ENCODE data around the gene ODAM. TPM values are rescaled to one million over a fixed set of nuclear protein-coding genes. Genes with fewer than 3 reads are reported as not detected.

Gene ODAM
- polyA plus RNA-seq, result 2.5 TPM
- long read RNA-seq, donor 1, result 0 reads
- long read RNA-seq, donor 2, result 0 reads
- long read RNA-seq, donor 3, result 0 reads
- long read RNA-seq, donor 4, result 0 reads
- long read RNA-seq, donor 5, result 0 reads
- long read RNA-seq, donor 6, result 0 reads
- long read RNA-seq, donor 7, result 0 reads
- long read RNA-seq, donor 8, result 0 reads
- long read RNA-seq, donor 9, result 0 reads
- long read RNA-seq, donor 10, result 0 reads
- long read RNA-seq, donor 11, result 0 reads

DNA sequence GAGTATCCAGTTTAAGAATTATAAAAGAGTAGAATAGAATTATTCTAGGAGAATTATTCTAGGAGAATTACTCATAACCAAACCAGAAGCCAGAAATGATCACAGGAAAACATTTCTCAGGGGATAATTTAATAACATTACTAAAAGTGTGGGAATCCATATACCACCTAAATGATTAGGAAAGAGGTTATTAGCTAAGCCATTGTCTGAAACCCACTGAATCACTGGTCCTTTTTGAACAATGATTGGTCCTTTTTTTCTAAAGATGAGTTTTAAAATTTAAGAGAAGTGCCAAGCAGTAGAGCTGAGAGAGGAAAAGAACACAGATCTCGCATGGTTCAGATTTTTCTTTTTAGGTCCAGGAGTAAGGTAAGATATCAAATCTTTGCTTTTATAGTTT lies at the start of gene ODAM:
TSS of gene ODAM (plus strand) at position 301 of the 400 bp plus-strand sequence. CDS start 819 bp downstream, outside the sequence.
- no peak for DNase-seq
- Histone ChIP-seq H3K9me3 (ENCODE audit: control insufficient read depth, low read depth, low read length) (no peaks in the 10 kb centered on the region), H3K4me1 (ENCODE audit: control insufficient read depth, insufficient read depth, low read length) (peaks cover 5% of the 10 kb centered on the region), H3K27ac (ENCODE audit: low read length) (no peak within 1 kb of the TSS), H3K4me3 (ENCODE audit: low read length) (no peak within 1 kb of the TSS), H3K27me3 (ENCODE audit: control insufficient read depth, insufficient read depth, low read length) (no peaks in the 10 kb centered on the region), H3K36me3 (ENCODE audit: control insufficient read depth, insufficient read depth, low read length) (no peaks in the 10 kb centered on the region)
- 100% methylated on average over 1 of the region's 1 CpG for WGBS (ENCODE audit: insufficient coverage, low lambda C conversion rate)

DNA sequence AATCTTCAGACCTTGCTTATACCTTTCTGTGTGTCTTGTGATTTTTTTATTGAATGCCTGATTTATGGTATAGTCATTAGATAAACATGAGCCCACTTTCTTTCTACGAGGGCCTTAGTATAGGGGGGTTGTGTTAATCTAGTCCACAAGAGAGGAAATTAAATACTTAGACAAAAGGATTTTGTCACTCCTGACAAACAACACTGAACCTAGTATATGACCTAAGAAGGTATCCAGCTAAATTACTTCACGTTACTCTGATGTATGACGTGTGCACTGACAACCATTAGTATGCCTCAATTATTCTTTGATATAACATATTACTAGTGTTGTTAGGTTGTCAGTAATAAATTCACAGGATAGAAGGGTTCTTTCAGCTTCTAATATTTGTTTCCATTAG lies 44.3 kb upstream of the ODAM start:
- Histone ChIP-seq H3K27me3 (ENCODE audit: control insufficient read depth, insufficient read depth, low read length) (no peaks in the 10 kb centered on the region), H3K36me3 (ENCODE audit: control insufficient read depth, insufficient read depth, low read length) (no peaks in the 10 kb centered on the region), H3K4me1 (ENCODE audit: control insufficient read depth, insufficient read depth, low read length) (no peaks in the 10 kb centered on the region), H3K9me3 (ENCODE audit: control insufficient read depth, low read depth, low read length) (no peaks in the 10 kb centered on the region), H3K27ac (ENCODE audit: low read length) (no peak overlapping the region), H3K4me3 (ENCODE audit: low read length) (no peak overlapping the region)
- WGBS (ENCODE audit: insufficient coverage, low lambda C conversion rate), result no CpG with 5 or more reads among the region's 3 CpGs
- DNase-seq, result no peak

- H3K9me3 ChIP-seq (ENCODE audit: control insufficient read depth, low read depth, low read length), result no peaks in the 10 kb centered on the region
- no peak overlapping the region for H3K27ac ChIP-seq (ENCODE audit: low read length)
- no CpG with 5 or more reads among the region's 2 CpGs for WGBS (ENCODE audit: insufficient coverage, low lambda C conversion rate)
- no peak for DNase-seq
- H3K4me3 ChIP-seq (ENCODE audit: low read length), result no peak overlapping the region
- H3K27me3 ChIP-seq (ENCODE audit: control insufficient read depth, insufficient read depth, low read length), result no peaks in the 10 kb centered on the region
- H3K4me1 ChIP-seq (ENCODE audit: control insufficient read depth, insufficient read depth, low read length), result no peaks in the 10 kb centered on the region
- H3K36me3 ChIP-seq (ENCODE audit: control insufficient read depth, insufficient read depth, low read length), result no peaks in the 10 kb centered on the region
Observed at GRCh38 chr4:70152088-70152487, 43.4 kb upstream of the ODAM start.

DNA sequence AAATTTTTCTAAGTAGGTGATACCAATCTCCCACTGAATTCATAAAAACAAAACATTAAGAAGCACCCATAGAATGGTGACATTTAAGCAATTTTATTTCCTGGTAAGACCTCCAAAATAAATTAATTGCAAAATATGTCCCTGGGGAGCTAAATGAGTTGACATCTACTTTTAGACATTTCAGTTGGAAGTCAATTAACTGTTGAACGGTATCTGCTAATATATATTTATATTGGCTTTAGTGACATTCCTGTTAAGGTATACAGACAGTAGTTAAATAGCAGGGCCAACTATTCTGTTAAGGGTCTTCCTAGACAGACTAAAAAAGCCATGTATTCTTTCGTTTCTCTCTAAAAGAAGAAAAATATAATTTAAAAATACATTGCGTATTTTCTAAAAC lies 41.6 kb upstream of the ODAM start, which contains the start of gene PRR27:
TSS of gene PRR27 (plus strand) at position 301 of the 400 bp plus-strand sequence. CDS start 139 bp downstream, outside the sequence.
- Histone ChIP-seq H3K4me3 (ENCODE audit: low read length) (no peak within 1 kb of the TSS), H3K27me3 (ENCODE audit: control insufficient read depth, insufficient read depth, low read length) (no peaks in the 10 kb centered on the region), H3K4me1 (ENCODE audit: control insufficient read depth, insufficient read depth, low read length) (no peaks in the 10 kb centered on the region), H3K9me3 (ENCODE audit: control insufficient read depth, low read depth, low read length) (no peaks in the 10 kb centered on the region), H3K27ac (ENCODE audit: low read length) (no peak within 1 kb of the TSS), H3K36me3 (ENCODE audit: control insufficient read depth, insufficient read depth, low read length) (no peaks in the 10 kb centered on the region)
- no peak for DNase-seq
- 100% methylated on average over 1 of the region's 3 CpGs for WGBS (ENCODE audit: insufficient coverage, low lambda C conversion rate)

DNA sequence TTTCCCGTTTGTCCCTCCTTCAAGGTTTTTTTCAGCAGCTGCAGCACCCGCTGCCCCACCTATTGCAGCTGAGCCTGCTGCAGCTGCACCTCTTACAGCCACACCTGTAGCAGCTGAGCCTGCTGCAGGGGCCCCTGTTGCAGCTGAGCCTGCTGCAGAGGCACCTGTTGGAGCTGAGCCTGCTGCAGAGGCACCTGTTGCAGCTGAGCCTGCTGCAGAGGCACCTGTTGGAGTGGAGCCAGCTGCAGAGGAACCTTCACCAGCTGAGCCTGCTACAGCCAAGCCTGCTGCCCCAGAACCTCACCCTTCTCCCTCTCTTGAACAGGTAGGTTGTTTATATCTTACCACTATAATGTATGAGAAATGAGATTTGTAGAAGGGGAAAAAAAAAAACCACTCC lies 36.9 kb upstream of the ODAM start:
- WGBS (ENCODE audit: insufficient coverage, low lambda C conversion rate), result no CpG with 5 or more reads among the region's 2 CpGs

GRCh38 chr4:70177090-70177489 lies 18.4 kb upstream of the ODAM start:
- Histone ChIP-seq H3K27ac (ENCODE audit: low read length) (no peak overlapping the region), H3K4me1 (ENCODE audit: control insufficient read depth, insufficient read depth, low read length) (no peaks in the 10 kb centered on the region), H3K9me3 (ENCODE audit: control insufficient read depth, low read depth, low read length) (no peaks in the 10 kb centered on the region), H3K4me3 (ENCODE audit: low read length) (no peak overlapping the region), H3K27me3 (ENCODE audit: control insufficient read depth, insufficient read depth, low read length) (no peaks in the 10 kb centered on the region), H3K36me3 (ENCODE audit: control insufficient read depth, insufficient read depth, low read length) (no peaks in the 10 kb centered on the region)
- no peak for DNase-seq
- WGBS (ENCODE audit: insufficient coverage, low lambda C conversion rate), result 73% methylated on average over 4 of the region's 5 CpGs

More for the DNA sequence above, 36.9 kb upstream of the ODAM start:
- Histone ChIP-seq H3K36me3 (ENCODE audit: control insufficient read depth, insufficient read depth, low read length) (no peaks in the 10 kb centered on the region), H3K4me1 (ENCODE audit: control insufficient read depth, insufficient read depth, low read length) (no peaks in the 10 kb centered on the region), H3K27me3 (ENCODE audit: control insufficient read depth, insufficient read depth, low read length) (no peaks in the 10 kb centered on the region), H3K4me3 (ENCODE audit: low read length) (no peak overlapping the region), H3K27ac (ENCODE audit: low read length) (no peak overlapping the region), H3K9me3 (ENCODE audit: control insufficient read depth, low read depth, low read length) (no peaks in the 10 kb centered on the region)
- DNase-seq, result peak in 1 of 2 donors; percentile 5

GRCh38 chr4:70178075-70178660 lies 17.4 kb upstream of the ODAM start:
- WGBS (ENCODE audit: insufficient coverage, low lambda C conversion rate), result 73% methylated on average over 2 of the region's 5 CpGs
- H3K36me3 ChIP-seq (ENCODE audit: control insufficient read depth, insufficient read depth, low read length), result no peaks in the 10 kb centered on the region

GRCh38 chr4:70179811-70180210 lies 15.7 kb upstream of the ODAM start:
- H3K4me3 ChIP-seq (ENCODE audit: low read length), result no peak overlapping the region
- no peaks in the 10 kb centered on the region for H3K27me3 ChIP-seq (ENCODE audit: control insufficient read depth, insufficient read depth, low read length)
- H3K9me3 ChIP-seq (ENCODE audit: control insufficient read depth, low read depth, low read length), result no peaks in the 10 kb centered on the region
- H3K36me3 ChIP-seq (ENCODE audit: control insufficient read depth, insufficient read depth, low read length), result no peaks in the 10 kb centered on the region
- WGBS (ENCODE audit: insufficient coverage, low lambda C conversion rate), result no CpG with 5 or more reads among the region's 2 CpGs
- no peaks in the 10 kb centered on the region for H3K4me1 ChIP-seq (ENCODE audit: control insufficient read depth, insufficient read depth, low read length)
- H3K27ac ChIP-seq (ENCODE audit: low read length), result no peak overlapping the region
- no peak for DNase-seq

More at GRCh38 chr4:70178075-70178660, 17.4 kb upstream of the ODAM start:
- no peak for DNase-seq
- Histone ChIP-seq H3K4me1 (ENCODE audit: control insufficient read depth, insufficient read depth, low read length) (no peaks in the 10 kb centered on the region), H3K27me3 (ENCODE audit: control insufficient read depth, insufficient read depth, low read length) (no peaks in the 10 kb centered on the region), H3K9me3 (ENCODE audit: control insufficient read depth, low read depth, low read length) (no peaks in the 10 kb centered on the region), H3K4me3 (ENCODE audit: low read length) (no peak overlapping the region), H3K27ac (ENCODE audit: low read length) (no peak overlapping the region)

- H3K27me3 ChIP-seq (ENCODE audit: control insufficient read depth, insufficient read depth, low read length), result no peaks in the 10 kb centered on the region
- DNase-seq, result no peak
- no peak overlapping the region for H3K4me3 ChIP-seq (ENCODE audit: low read length)
- 80% methylated on average over 1 of the region's 1 CpG for WGBS (ENCODE audit: insufficient coverage, low lambda C conversion rate)
- no peaks in the 10 kb centered on the region for H3K4me1 ChIP-seq (ENCODE audit: control insufficient read depth, insufficient read depth, low read length)
- H3K27ac ChIP-seq (ENCODE audit: low read length), result no peak overlapping the region
- H3K36me3 ChIP-seq (ENCODE audit: control insufficient read depth, insufficient read depth, low read length), result no peaks in the 10 kb centered on the region
- H3K9me3 ChIP-seq (ENCODE audit: control insufficient read depth, low read depth, low read length), result no peaks in the 10 kb centered on the region
Observed at GRCh38 chr4:70181864-70182263, 13.7 kb upstream of the ODAM start.

GRCh38 chr4:70182517-70183167 lies 12.9 kb upstream of the ODAM start:
- 17% methylated on average over 1 of the region's 2 CpGs for WGBS (ENCODE audit: insufficient coverage, low lambda C conversion rate)
- DNase-seq, result no peak
- no peaks in the 10 kb centered on the region for H3K36me3 ChIP-seq (ENCODE audit: control insufficient read depth, insufficient read depth, low read length)
- H3K4me1 ChIP-seq (ENCODE audit: control insufficient read depth, insufficient read depth, low read length), result no peaks in the 10 kb centered on the region
- no peaks in the 10 kb centered on the region for H3K9me3 ChIP-seq (ENCODE audit: control insufficient read depth, low read depth, low read length)
- no peak overlapping the region for H3K27ac ChIP-seq (ENCODE audit: low read length)
- no peaks in the 10 kb centered on the region for H3K27me3 ChIP-seq (ENCODE audit: control insufficient read depth, insufficient read depth, low read length)
- no peak overlapping the region for H3K4me3 ChIP-seq (ENCODE audit: low read length)

All from large intestine (tissue), 12 donors.